Muscle layer of duodenum (tissue), 2 donors: ENCODE results near the gene SNTN.
"Not testable (repeated sequence)": the region's sequence is repeated elsewhere in the genome, so short reads cannot be mapped to it uniquely, and the experiment has no call there.

Experiments
- H3K27ac ChIP-seq: one replicate; pipeline ENCODE4 v1.7.0; 2013; ENCODE audit warnings: mild to moderate bottlenecking, low read length
- H3K27me3 ChIP-seq: one replicate; pipeline ENCODE4 v1.7.0; 2013; ENCODE audit warnings: low read depth, mild to moderate bottlenecking, control low read depth, low read length
- H3K36me3 ChIP-seq, 2 donors: one replicate each; pipeline ENCODE4 v1.7.0; 2013; ENCODE audit warnings: low read length in 2 of 2, control low read depth in 1 of 2, mild to moderate bottlenecking in 1 of 2; ENCODE audit not compliant: insufficient read depth in 2 of 2, control insufficient read depth in 1 of 2
- H3K4me1 ChIP-seq, 2 donors: one replicate each; pipeline ENCODE4 v1.7.0; 2013; ENCODE audit warnings: low read length in 2 of 2, mild to moderate bottlenecking in 2 of 2, control low read depth in 1 of 2, moderate library complexity in 1 of 2; ENCODE audit not compliant: insufficient read depth in 2 of 2, control insufficient read depth in 1 of 2
- H3K4me3 ChIP-seq, 2 donors: one replicate each; pipeline ENCODE4 v1.7.0; 2013; ENCODE audit warnings: low read length in 2 of 2, low read depth in 1 of 2, mild to moderate bottlenecking in 1 of 2
- H3K9me3 ChIP-seq, 2 donors: one replicate each; pipeline ENCODE4 v1.7.0; 2013; ENCODE audit warnings: low read length in 2 of 2, control low read depth in 1 of 2, mild to moderate bottlenecking in 1 of 2; ENCODE audit not compliant: control insufficient read depth in 1 of 2
- donor health status: healthy.

SNTN gene

GRCh38 chr3:63644212-63644797 is 8.2 kb upstream of the SNTN start:
- Histone ChIP-seq H3K4me1 (no peaks in the 10 kb centered on the region), H3K9me3 (peaks cover 0 to 5% of the 10 kb centered on the region in 2 donors), H3K27me3 (no peaks in the 10 kb centered on the region), H3K4me3 (no peak overlapping the region), H3K36me3 (no peaks in the 10 kb centered on the region), H3K27ac (no peak overlapping the region)

- not testable (repeated sequence) for H3K27ac ChIP-seq, H3K4me1 ChIP-seq, H3K36me3 ChIP-seq, H3K9me3 ChIP-seq, H3K4me3 ChIP-seq, H3K27me3 ChIP-seq
Measured at GRCh38 chr3:63644928-63645781, 7.3 kb upstream of the SNTN start.

- no peaks in the 10 kb centered on the region for H3K27me3 ChIP-seq
- H3K4me3 ChIP-seq: no peak overlapping the region
- H3K36me3 ChIP-seq: no peaks in the 10 kb centered on the region
- no peaks in the 10 kb centered on the region for H3K9me3 ChIP-seq
- no peaks in the 10 kb centered on the region for H3K4me1 ChIP-seq
- H3K27ac ChIP-seq: no peak overlapping the region
Measured at GRCh38 chr3:63654211-63654610, 1.7 kb downstream of the SNTN start.

GRCh38 chr3:63654931-63655330 is 2.5 kb downstream of the SNTN start:
- H3K27ac ChIP-seq: no peak overlapping the region
- no peaks in the 10 kb centered on the region for H3K9me3 ChIP-seq
- no peaks in the 10 kb centered on the region for H3K4me1 ChIP-seq
- no peaks in the 10 kb centered on the region for H3K36me3 ChIP-seq
- no peak overlapping the region for H3K4me3 ChIP-seq
- H3K27me3 ChIP-seq: no peaks in the 10 kb centered on the region

- no peak overlapping the region for H3K4me3 ChIP-seq
- H3K4me1 ChIP-seq: no peaks in the 10 kb centered on the region
- no peaks in the 10 kb centered on the region for H3K27me3 ChIP-seq
- H3K27ac ChIP-seq: no peak overlapping the region
- no peaks in the 10 kb centered on the region for H3K36me3 ChIP-seq
- no peaks in the 10 kb centered on the region for H3K9me3 ChIP-seq
Measured at GRCh38 chr3:63655519-63655918, 3.0 kb downstream of the SNTN start.

- no peak overlapping the region for H3K4me3 ChIP-seq
- no peaks in the 10 kb centered on the region for H3K36me3 ChIP-seq
- no peak overlapping the region for H3K27ac ChIP-seq
- H3K27me3 ChIP-seq: no peaks in the 10 kb centered on the region
- no peaks in the 10 kb centered on the region for H3K9me3 ChIP-seq
- H3K4me1 ChIP-seq: no peaks in the 10 kb centered on the region
Measured at GRCh38 chr3:63656786-63657185, 4.3 kb downstream of the SNTN start.

- Histone ChIP-seq H3K4me3 (no peak overlapping the region), H3K36me3 (no peaks in the 10 kb centered on the region), H3K9me3 (no peaks in the 10 kb centered on the region), H3K27ac (no peak overlapping the region), H3K27me3 (no peaks in the 10 kb centered on the region), H3K4me1 (no peaks in the 10 kb centered on the region)
Measured at GRCh38 chr3:63661242-63661641, 8.8 kb downstream of the SNTN start.

GRCh38 chr3:63662011-63662410 is 9.5 kb downstream of the SNTN start:
- Histone ChIP-seq H3K9me3 (no peaks in the 10 kb centered on the region), H3K36me3 (no peaks in the 10 kb centered on the region), H3K27me3 (no peaks in the 10 kb centered on the region), H3K27ac (no peak overlapping the region), H3K4me1 (no peaks in the 10 kb centered on the region), H3K4me3 (no peak overlapping the region)

- Histone ChIP-seq H3K4me3 (no peak overlapping the region), H3K9me3 (no peaks in the 10 kb centered on the region), H3K4me1 (no peaks in the 10 kb centered on the region), H3K36me3 (no peaks in the 10 kb centered on the region), H3K27ac (no peak overlapping the region), H3K27me3 (no peaks in the 10 kb centered on the region)
Measured at GRCh38 chr3:63662500-63662899, 10.0 kb downstream of the SNTN start.

- Histone ChIP-seq H3K27me3 (no peaks in the 10 kb centered on the region), H3K9me3 (no peaks in the 10 kb centered on the region), H3K36me3 (no peaks in the 10 kb centered on the region), H3K4me1 (no peaks in the 10 kb centered on the region), H3K27ac (no peak overlapping the region), H3K4me3 (no peak overlapping the region)
Measured at GRCh38 chr3:63670544-63670943, 18.1 kb downstream of the SNTN start.

- H3K27me3 ChIP-seq: no peaks in the 10 kb centered on the region
- H3K27ac ChIP-seq: no peak overlapping the region
- H3K4me1 ChIP-seq: no peaks in the 10 kb centered on the region
- no peak overlapping the region for H3K4me3 ChIP-seq
- no peaks in the 10 kb centered on the region for H3K9me3 ChIP-seq
- H3K36me3 ChIP-seq: no peaks in the 10 kb centered on the region
Measured at GRCh38 chr3:63673111-63673510, 20.6 kb downstream of the SNTN start.

- no peak overlapping the region for H3K27ac ChIP-seq
- no peaks in the 10 kb centered on the region for H3K27me3 ChIP-seq
- no peaks in the 10 kb centered on the region for H3K36me3 ChIP-seq
- H3K4me3 ChIP-seq: no peak overlapping the region
- H3K4me1 ChIP-seq: no peaks in the 10 kb centered on the region
- no peaks in the 10 kb centered on the region for H3K9me3 ChIP-seq
Measured at GRCh38 chr3:63674586-63674985, 22.1 kb downstream of the SNTN start.
